GM21390 (cell line): ENCODE results near the gene FNBP1L.

ENCODE experiments used
- ATAC-seq: cut with Tn5 transposase; IDR thresholded peaks from one replicate; pipeline ENCODE4 v1.9.1; 2021; ENCODE audit not compliant: unreplicated experiment

Gene FNBP1L

GRCh38 chr1:93483606-93484005, 35.7 kb downstream of the FNBP1L start:
- ATAC-seq: no peak

GRCh38 chr1:93488207-93488606, 40.3 kb downstream of the FNBP1L start:
- no peak for ATAC-seq

- no peak for ATAC-seq
These were observed 41.8 kb downstream of the FNBP1L start for GRCh38 chr1:93489756-93490155.

- no peak for ATAC-seq
These were observed 42.4 kb downstream of the FNBP1L start for GRCh38 chr1:93490357-93490756.

GRCh38 chr1:93495911-93496310, 48.0 kb downstream of the FNBP1L start:
- ATAC-seq: no peak

- no peak for ATAC-seq
These were observed 48.6 kb downstream of the FNBP1L start for GRCh38 chr1:93496520-93496919.

GRCh38 chr1:93499075-93499474, 51.2 kb downstream of the FNBP1L start:
- ATAC-seq: no peak

- no peak for ATAC-seq
These were observed 51.6 kb downstream of the FNBP1L start for GRCh38 chr1:93499533-93499932.

- ATAC-seq: no peak
These were observed 52.4 kb downstream of the FNBP1L start for GRCh38 chr1:93500275-93500674.

GRCh38 chr1:93501399-93501798, 53.5 kb downstream of the FNBP1L start:
- no peak for ATAC-seq

- no peak for ATAC-seq
These were observed 54.0 kb downstream of the FNBP1L start for GRCh38 chr1:93501829-93502369.

GRCh38 chr1:93502571-93502970, 54.7 kb downstream of the FNBP1L start:
- ATAC-seq: no peak

GRCh38 chr1:93503163-93503562, 55.2 kb downstream of the FNBP1L start:
- no peak for ATAC-seq

- ATAC-seq: no peak
These were observed 55.9 kb downstream of the FNBP1L start for GRCh38 chr1:93503816-93504215.

- no peak for ATAC-seq
These were observed 56.5 kb downstream of the FNBP1L start for GRCh38 chr1:93504247-93505033.

- no peak for ATAC-seq
These were observed 58.2 kb downstream of the FNBP1L start for GRCh38 chr1:93506126-93506525.

GRCh38 chr1:93516164-93516563, 68.2 kb downstream of the FNBP1L start:
- ATAC-seq: no peak

- no peak for ATAC-seq
These were observed 70.6 kb downstream of the FNBP1L start for GRCh38 chr1:93518516-93518915.

GRCh38 chr1:93519199-93519829, 71.4 kb downstream of the FNBP1L start:
- ATAC-seq: no peak

GRCh38 chr1:93521618-93522017, 73.7 kb downstream of the FNBP1L start:
- ATAC-seq: no peak

GRCh38 chr1:93522721-93523120, 74.8 kb downstream of the FNBP1L start:
- ATAC-seq: no peak

GRCh38 chr1:93525431-93525830, 77.5 kb downstream of the FNBP1L start:
- no peak for ATAC-seq
